Iris pigment epithelial cell (primary cell): Measurements from ENCODE around the gene SMPX.

Experiments used
- DNase-seq: peaks from one replicate; pipeline ENCODE4 v3.0.0-alpha.2; 2011; ENCODE audit warnings: low read depth

The SMPX gene

DNA sequence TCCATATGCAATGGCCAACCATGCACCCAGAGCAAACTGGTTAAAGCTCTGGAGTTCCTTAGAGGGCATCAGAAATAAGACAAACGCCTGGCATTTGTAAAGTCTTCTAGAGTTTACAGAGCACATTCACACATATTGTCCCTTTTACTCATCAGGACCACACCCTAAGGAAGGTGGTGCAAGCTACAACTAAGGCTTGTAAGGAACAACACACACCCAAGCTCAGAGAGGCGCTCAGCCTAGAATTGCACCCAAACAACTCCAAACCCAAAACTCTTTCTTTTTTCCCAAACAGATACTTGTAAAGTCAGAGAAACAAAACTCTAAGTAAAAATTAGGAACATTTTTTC lies 46.1 kb downstream of the SMPX start:
- DNase-seq = no peak

DNA sequence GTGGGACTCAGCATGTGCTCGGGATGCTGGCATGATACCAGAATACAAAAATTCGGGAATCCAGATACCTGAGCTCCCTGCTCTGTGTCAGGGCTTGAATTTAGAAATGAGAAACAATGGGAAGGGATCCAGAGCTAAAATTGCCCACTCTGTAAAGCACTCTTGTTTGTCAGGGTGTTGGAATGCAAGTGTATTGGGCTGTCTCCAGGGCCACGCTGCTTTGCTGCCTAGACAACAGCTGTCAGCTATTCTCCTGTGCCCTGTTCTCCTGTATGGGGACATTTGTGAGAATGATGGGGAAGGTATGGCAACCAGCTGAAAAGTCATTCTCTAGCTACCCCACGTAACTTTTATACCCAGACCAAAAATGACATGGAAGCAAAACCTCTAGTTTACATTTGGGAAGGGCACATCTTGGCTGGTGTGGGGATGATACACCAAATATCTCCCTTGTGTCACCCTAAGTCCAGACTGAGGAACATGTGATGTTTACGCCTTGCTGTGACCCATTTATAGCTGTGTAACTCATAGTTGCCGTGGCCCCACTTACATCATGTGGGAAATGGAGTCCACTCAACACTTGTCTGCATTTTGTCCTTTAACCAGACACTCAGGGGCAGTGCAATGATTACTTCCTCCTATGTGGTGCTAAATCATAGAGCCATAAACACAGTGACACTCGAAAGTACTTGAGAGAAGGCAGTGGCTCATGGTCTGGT lies 46.6 kb downstream of the SMPX start:
- DNase-seq = no peak

GRCh38 chrX:21708116-21708515 lies 49.8 kb downstream of the SMPX start:
- no peak for DNase-seq

DNA sequence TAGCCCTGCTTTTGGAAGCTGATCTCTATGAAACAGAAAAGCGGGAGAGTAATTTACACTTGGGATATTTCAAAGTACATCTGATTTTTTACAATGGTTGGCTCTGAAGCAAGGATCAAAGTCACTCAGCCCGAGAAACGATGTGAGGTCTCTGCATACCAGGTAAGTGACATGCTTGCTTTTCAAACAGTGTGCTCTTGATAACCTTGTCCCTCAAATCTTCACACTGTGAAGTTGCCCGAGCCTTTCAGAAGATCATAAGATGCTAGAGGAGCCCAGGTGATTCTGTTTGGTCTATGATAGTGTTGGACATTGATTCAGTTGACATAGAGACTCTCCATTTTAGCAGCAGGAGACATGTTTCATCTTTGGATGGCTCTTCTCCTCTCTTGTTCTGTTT lies 52.7 kb downstream of the SMPX start:
- DNase-seq = no peak

DNA sequence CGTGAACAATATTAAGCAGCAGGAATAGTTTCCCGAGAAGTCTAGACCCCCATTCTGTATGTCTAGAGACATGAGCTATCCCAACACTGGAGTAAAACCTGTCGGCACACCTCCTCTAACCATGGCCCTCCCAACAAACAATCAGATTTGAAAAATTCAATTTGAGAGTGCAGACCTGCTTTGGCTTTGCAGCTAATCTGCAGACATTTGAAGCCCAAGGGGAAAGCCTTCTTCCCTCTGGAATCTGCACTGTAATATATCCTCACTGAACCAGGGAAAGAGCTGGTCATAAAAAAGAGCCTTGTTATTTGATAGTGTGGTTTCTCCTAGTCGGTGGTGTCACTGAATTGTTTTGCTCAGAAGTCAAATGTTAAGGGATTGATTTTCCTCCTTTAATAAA lies 55.2 kb downstream of the SMPX start:
- no peak for DNase-seq

GRCh38 chrX:21700967-21701366 lies 56.9 kb downstream of the SMPX start:
- DNase-seq = no peak

DNA sequence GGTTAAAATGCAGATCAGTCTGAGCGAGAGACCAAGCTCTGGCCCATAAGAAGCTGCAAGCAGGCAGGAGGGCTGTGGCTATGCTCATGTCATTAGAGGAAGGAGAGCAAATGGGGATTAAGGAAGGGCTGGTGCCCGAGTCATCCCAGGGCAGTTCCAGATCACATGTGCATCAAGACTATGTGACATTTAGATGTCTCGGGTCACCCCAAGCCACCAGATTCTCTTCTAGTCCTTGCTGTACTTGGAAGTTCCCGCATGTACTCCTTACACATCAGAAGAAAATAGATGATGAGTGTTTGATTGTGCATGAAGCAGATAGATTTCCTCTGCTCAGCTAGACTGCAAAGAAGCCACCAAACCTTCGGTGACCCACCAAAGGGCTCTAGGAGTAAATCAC lies 57.6 kb downstream of the SMPX start:
- DNase-seq = no peak

- DNase-seq = peak; percentile 13
These were observed 58.8 kb downstream of the SMPX start for GRCh38 chrX:21699136-21699535.

- no peak for DNase-seq
These were observed 59.6 kb downstream of the SMPX start for GRCh38 chrX:21698272-21698671.

GRCh38 chrX:21691512-21692018 lies 66.4 kb downstream of the SMPX start:
- peak; percentile 11 for DNase-seq

GRCh38 chrX:21683941-21684340 lies 74.0 kb downstream of the SMPX start:
- DNase-seq = peak; percentile 54

- DNase-seq = no peak
These were observed 79.8 kb downstream of the SMPX start for GRCh38 chrX:21678048-21678612.

- DNase-seq = no peak
These were observed 82.0 kb downstream of the SMPX start for GRCh38 chrX:21675931-21676330.

DNA sequence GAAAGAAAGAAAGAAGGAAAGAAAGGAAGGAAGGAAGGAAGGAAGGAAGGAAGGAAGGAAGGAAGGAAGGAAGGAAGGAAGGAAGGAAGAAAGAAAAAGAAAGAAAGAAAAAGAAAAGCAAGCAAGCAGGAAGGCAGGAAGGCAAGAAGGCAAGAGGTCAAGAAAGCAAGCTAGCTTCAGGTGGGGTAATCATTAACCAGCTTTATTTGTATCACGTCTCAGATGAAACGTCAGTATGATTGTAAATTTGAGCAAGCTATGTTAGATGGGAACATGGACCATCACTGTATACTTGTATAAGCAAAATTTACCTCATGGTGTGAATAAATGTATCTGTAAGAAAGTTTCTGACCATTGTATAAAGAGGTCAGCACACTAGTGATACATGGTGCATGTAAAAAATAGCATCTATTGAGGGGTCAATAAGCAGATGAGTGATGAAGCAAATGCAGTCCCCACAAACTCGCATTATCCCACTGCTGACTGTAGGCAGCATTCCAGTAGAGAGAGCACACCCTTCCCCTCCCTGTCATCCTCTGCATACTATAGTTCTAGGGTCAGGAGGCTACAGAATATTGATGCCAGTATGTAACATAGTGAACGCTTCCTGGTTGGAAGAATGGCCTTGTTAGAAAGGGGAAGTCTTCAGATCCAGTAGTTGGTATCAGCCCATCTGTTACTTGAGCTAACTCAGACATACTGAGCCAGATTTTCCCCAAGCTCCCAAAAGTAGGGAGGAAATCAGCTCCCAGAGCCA lies 83.3 kb downstream of the SMPX start:
- no peak for DNase-seq

- no peak for DNase-seq
These were observed 91.2 kb downstream of the SMPX start for GRCh38 chrX:21666679-21667078.

GRCh38 chrX:21666252-21666651 lies 91.7 kb downstream of the SMPX start:
- DNase-seq = no peak

DNA sequence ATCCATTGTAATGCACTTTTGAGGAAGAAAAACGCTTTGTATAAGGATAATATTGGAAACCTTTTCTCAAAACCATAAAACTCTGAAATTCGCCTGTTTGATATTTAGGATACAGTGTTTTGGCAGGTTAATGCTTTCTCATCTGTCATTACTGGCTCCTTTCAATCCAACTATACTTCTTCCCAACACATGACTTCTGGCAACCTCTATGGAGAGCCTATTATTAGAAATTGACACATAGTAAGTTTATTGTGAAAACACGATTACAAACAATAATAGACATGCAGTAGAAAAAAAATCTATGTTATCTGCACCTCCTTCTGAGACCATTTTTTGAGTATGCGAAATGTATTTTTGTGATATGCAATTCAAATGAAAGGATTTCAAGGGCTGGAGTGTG lies 95.2 kb downstream of the SMPX start:
- no peak for DNase-seq

GRCh38 chrX:21661316-21661715 lies 96.6 kb downstream of the SMPX start:
- no peak for DNase-seq

GRCh38 chrX:21660156-21660555 lies 97.8 kb downstream of the SMPX start:
- DNase-seq = no peak

DNA sequence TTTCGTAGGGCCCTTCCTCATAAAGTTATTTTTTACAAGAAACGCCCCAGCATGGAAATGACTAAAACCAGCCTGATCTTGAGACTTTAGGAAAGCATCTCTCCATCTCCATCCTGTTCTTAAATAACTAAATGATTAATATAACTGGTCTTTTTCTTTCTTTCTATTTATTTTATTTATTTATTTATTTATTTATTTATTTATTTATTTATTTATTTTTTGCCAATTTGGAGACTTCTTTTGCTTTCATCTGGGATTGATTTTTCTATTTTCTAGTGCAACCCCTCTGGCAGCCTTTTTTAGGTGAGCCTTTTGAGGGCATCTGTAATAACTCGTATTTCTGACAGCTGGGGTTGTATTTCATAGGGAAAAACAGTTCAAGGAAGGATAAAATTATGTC lies 98.6 kb downstream of the SMPX start:
- DNase-seq = no peak

GRCh38 chrX:21658746-21659145 lies 99.2 kb downstream of the SMPX start:
- DNase-seq = no peak

GRCh38 chrX:21658152-21658737 lies 99.7 kb downstream of the SMPX start, which contains the start of gene KLHL34:
TSS of gene KLHL34 (minus strand) at chrX:21658330. CDS start at chrX:21657788, 542 bp downstream.
- DNase-seq = no peak
